ENCODE data around the gene ZMYM1. TPM values are rescaled to one million over a fixed set of nuclear protein-coding genes. Genes with fewer than 3 reads are reported as not detected.

The ZMYM1 gene
- total and polyA plus RNA-seq, 2 experiments from 2014 or later, result 37.4 to 51.0 TPM

DNA sequence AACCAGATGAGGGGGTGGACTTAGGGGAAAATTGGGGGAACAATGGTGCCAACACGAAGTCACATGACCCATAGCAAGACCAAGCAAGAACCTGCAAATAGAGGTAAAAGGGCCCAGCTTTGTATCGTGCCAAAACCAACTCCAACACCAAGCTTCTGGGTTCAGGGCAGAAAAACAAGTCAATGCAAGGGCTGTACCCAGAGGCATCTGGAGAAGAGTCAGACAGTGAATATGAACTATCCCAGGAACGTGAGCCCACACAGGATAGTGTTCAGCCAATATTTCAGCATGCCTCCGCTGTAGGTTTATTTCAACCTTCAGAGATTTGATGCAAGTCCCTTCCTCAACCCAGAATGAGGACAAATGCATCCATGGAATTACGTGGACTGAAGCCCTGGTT lies 32.5 kb upstream of the ZMYM1 start:
- no peaks in the 10 kb centered on the region for H3K79me2 ChIP-seq (replicated peaks; ENCODE audit: insufficient read depth)
- ATAC-seq, result no peak

More for the DNA sequence above, 32.5 kb upstream of the ZMYM1 start:
- Mint-ChIP-seq H3K9me3 (no peaks in the 10 kb centered on the region), H3K36me3 (ENCODE audit: low read depth) (no peaks in the 10 kb centered on the region), H3K27ac (no peak overlapping the region), H3K27me3 (ENCODE audit: insufficient read depth, low read depth, poor library complexity) (peaks cover 14% of the 10 kb centered on the region), H3K4me3 (no peak overlapping the region), H3K4me1 (no peaks in the 10 kb centered on the region)
- Histone ChIP-seq H3K36me3 (ENCODE audit: insufficient read depth) (no peaks in the 10 kb centered on the region), H3F3A (replicated peaks; ENCODE audit: low read depth) (no peaks in the 10 kb centered on the region), H4K20me1 (replicated peaks; ENCODE audit: insufficient read depth) (no peaks in the 10 kb centered on the region), H3K4me3 (no peak overlapping the region), H3K9me2 (ENCODE audit: insufficient read depth) (no peaks in the 10 kb centered on the region), H3K27ac (ENCODE audit: low read depth) (no peak overlapping the region), H3K4me2 (no peak overlapping the region), H2AFZ (no peak overlapping the region), H3K4me1 (ENCODE audit: insufficient read depth) (no peaks in the 10 kb centered on the region), H3K27me3 (ENCODE audit: insufficient read depth) (no peaks in the 10 kb centered on the region)
- DNase-seq (ENCODE audit: low spot score), result no peak
- TF ChIP-seq POLR2AphosphoS5 (IDR thresholded peaks at IDR 0.05; ENCODE audit: low read depth) (no peak), EZH2 (IDR thresholded peaks at IDR 0.05; ENCODE audit: low read depth, unreplicated experiment) (no peak), NANOG (IDR thresholded peaks at IDR 0.05; ENCODE audit: borderline replicate concordance) (no peak), ZNF331 (CRISPR knock-in tag; IDR thresholded peaks at IDR 0.05; ENCODE audit: low read depth) (no peak), CREB1 (CRISPR knock-in tag; IDR thresholded peaks at IDR 0.05; ENCODE audit: low read depth) (no peak), ZNF114 (CRISPR knock-in tag; IDR thresholded peaks at IDR 0.05) (no peak), EZH2phosphoT487 (IDR thresholded peaks at IDR 0.05; ENCODE audit: unreplicated experiment) (no peak), JUNB (IDR thresholded peaks at IDR 0.05; ENCODE audit: unreplicated experiment) (no peak), STAT1 (IDR thresholded peaks at IDR 0.05; ENCODE audit: unreplicated experiment) (no peak)
- TF ChIP-seq, protein P1, sequence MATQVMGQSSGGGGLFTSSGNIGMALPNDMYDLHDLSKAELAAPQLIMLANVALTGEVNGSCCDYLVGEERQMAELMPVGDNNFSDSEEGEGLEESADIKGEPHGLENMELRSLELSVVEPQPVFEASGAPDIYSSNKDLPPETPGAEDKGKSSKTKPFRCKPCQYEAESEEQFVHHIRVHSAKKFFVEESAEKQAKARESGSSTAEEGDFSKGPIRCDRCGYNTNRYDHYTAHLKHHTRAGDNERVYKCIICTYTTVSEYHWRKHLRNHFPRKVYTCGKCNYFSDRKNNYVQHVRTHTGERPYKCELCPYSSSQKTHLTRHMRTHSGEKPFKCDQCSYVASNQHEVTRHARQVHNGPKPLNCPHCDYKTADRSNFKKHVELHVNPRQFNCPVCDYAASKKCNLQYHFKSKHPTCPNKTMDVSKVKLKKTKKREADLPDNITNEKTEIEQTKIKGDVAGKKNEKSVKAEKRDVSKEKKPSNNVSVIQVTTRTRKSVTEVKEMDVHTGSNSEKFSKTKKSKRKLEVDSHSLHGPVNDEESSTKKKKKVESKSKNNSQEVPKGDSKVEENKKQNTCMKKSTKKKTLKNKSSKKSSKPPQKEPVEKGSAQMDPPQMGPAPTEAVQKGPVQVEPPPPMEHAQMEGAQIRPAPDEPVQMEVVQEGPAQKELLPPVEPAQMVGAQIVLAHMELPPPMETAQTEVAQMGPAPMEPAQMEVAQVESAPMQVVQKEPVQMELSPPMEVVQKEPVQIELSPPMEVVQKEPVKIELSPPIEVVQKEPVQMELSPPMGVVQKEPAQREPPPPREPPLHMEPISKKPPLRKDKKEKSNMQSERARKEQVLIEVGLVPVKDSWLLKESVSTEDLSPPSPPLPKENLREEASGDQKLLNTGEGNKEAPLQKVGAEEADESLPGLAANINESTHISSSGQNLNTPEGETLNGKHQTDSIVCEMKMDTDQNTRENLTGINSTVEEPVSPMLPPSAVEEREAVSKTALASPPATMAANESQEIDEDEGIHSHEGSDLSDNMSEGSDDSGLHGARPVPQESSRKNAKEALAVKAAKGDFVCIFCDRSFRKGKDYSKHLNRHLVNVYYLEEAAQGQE (IDR thresholded peaks at IDR 0.05; ENCODE audit: unreplicated experiment), result no peak
- TF ChIP-seq, protein P2, sequence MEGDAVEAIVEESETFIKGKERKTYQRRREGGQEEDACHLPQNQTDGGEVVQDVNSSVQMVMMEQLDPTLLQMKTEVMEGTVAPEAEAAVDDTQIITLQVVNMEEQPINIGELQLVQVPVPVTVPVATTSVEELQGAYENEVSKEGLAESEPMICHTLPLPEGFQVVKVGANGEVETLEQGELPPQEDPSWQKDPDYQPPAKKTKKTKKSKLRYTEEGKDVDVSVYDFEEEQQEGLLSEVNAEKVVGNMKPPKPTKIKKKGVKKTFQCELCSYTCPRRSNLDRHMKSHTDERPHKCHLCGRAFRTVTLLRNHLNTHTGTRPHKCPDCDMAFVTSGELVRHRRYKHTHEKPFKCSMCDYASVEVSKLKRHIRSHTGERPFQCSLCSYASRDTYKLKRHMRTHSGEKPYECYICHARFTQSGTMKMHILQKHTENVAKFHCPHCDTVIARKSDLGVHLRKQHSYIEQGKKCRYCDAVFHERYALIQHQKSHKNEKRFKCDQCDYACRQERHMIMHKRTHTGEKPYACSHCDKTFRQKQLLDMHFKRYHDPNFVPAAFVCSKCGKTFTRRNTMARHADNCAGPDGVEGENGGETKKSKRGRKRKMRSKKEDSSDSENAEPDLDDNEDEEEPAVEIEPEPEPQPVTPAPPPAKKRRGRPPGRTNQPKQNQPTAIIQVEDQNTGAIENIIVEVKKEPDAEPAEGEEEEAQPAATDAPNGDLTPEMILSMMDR (conservative IDR thresholded peaks at IDR 0.05; ENCODE audit: low read depth in 2 of 2), result no peak
- TF ChIP-seq, protein P3, sequence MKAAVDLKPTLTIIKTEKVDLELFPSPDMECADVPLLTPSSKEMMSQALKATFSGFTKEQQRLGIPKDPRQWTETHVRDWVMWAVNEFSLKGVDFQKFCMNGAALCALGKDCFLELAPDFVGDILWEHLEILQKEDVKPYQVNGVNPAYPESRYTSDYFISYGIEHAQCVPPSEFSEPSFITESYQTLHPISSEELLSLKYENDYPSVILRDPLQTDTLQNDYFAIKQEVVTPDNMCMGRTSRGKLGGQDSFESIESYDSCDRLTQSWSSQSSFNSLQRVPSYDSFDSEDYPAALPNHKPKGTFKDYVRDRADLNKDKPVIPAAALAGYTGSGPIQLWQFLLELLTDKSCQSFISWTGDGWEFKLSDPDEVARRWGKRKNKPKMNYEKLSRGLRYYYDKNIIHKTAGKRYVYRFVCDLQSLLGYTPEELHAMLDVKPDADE (IDR thresholded peaks at IDR 0.05), result no peak
- TF ChIP-seq, protein P4, sequence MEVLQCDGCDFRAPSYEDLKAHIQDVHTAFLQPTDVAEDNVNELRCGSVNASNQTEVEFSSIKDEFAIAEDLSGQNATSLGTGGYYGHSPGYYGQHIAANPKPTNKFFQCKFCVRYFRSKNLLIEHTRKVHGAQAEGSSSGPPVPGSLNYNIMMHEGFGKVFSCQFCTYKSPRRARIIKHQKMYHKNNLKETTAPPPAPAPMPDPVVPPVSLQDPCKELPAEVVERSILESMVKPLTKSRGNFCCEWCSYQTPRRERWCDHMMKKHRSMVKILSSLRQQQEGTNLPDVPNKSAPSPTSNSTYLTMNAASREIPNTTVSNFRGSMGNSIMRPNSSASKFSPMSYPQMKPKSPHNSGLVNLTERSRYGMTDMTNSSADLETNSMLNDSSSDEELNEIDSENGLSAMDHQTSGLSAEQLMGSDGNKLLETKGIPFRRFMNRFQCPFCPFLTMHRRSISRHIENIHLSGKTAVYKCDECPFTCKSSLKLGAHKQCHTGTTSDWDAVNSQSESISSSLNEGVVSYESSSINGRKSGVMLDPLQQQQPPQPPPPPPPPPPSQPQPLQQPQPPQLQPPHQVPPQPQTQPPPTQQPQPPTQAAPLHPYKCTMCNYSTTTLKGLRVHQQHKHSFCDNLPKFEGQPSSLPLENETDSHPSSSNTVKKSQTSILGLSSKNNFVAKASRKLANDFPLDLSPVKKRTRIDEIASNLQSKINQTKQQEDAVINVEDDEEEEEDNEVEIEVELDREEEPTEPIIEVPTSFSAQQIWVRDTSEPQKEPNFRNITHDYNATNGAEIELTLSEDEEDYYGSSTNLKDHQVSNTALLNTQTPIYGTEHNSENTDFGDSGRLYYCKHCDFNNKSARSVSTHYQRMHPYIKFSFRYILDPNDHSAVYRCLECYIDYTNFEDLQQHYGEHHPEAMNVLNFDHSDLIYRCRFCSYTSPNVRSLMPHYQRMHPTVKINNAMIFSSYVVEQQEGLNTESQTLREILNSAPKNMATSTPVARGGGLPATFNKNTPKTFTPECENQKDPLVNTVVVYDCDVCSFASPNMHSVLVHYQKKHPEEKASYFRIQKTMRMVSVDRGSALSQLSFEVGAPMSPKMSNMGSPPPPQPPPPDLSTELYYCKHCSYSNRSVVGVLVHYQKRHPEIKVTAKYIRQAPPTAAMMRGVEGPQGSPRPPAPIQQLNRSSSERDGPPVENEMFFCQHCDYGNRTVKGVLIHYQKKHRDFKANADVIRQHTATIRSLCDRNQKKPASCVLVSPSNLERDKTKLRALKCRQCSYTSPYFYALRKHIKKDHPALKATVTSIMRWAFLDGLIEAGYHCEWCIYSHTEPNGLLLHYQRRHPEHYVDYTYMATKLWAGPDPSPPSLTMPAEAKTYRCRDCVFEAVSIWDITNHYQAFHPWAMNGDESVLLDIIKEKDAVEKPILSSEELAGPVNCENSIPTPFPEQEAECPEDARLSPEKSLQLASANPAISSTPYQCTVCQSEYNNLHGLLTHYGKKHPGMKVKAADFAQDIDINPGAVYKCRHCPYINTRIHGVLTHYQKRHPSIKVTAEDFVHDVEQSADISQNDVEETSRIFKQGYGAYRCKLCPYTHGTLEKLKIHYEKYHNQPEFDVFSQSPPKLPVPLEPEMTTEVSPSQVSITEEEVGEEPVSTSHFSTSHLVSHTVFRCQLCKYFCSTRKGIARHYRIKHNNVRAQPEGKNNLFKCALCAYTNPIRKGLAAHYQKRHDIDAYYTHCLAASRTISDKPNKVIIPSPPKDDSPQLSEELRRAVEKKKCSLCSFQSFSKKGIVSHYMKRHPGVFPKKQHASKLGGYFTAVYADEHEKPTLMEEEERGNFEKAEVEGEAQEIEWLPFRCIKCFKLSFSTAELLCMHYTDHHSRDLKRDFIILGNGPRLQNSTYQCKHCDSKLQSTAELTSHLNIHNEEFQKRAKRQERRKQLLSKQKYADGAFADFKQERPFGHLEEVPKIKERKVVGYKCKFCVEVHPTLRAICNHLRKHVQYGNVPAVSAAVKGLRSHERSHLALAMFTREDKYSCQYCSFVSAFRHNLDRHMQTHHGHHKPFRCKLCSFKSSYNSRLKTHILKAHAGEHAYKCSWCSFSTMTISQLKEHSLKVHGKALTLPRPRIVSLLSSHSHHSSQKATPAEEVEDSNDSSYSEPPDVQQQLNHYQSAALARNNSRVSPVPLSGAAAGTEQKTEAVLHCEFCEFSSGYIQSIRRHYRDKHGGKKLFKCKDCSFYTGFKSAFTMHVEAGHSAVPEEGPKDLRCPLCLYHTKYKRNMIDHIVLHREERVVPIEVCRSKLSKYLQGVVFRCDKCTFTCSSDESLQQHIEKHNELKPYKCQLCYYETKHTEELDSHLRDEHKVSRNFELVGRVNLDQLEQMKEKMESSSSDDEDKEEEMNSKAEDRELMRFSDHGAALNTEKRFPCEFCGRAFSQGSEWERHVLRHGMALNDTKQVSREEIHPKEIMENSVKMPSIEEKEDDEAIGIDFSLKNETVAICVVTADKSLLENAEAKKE (CRISPR knock-in tag; IDR thresholded peaks at IDR 0.05), result no peak
